HepG2 (cell line): ENCODE results near the gene HES1.

Source experiments
- POLR2A ChIP-seq, 2 experiments: IDR thresholded peaks; 2 replicates each; pipeline ENCODE4 v1.6.1; 2011; ENCODE audit warnings: low read depth in 2 of 2, low read length in 2 of 2, mild to moderate bottlenecking in 1 of 2, moderate library complexity in 1 of 2; ENCODE audit not compliant: insufficient read depth in 1 of 2
- TARDBP ChIP-seq: sonication (generic); formaldehyde crosslinking; IDR thresholded peaks from 2 replicates; pipeline ENCODE4 v1.8.0; 2022; ENCODE audit warnings: mild to moderate bottlenecking, missing genetic modification reagents
- ZNF839 ChIP-seq: sonication (generic); formaldehyde crosslinking; IDR thresholded peaks from 2 replicates; pipeline ENCODE4 v1.4.0; 2020; ENCODE audit warnings: missing genetic modification reagents, mild to moderate bottlenecking, borderline replicate concordance

GRCh38 chr3:194107107-194107506, 28.8 kb upstream of the HES1 start:
- no peak for TF ChIP-seq TARDBP (CRISPR knock-in tag)
- no peak for TF ChIP-seq ZNF839 (CRISPR knock-in tag)
- no peak for TF ChIP-seq POLR2A (IDR thresholded peaks at IDR 0.05; ENCODE audit: insufficient read depth in 1 of 2, low read depth in 2 of 2, low read length in 2 of 2)
